GM18505 (cell line): ENCODE measurements around the gene ABI3.

Source experiments
- ATAC-seq: cut with Tn5 transposase; IDR thresholded peaks from one replicate; pipeline ENCODE4 v1.9.1; 2021; ENCODE audit not compliant: unreplicated experiment
- POLR2A ChIP-seq: IDR thresholded peaks from 4 replicates; pipeline ENCODE4 v1.6.1; 2011; ENCODE audit warnings: borderline replicate concordance; ENCODE audit not compliant: insufficient read depth, insufficient read length; ENCODE audit errors: extremely low read depth

ABI3 gene

DNA sequence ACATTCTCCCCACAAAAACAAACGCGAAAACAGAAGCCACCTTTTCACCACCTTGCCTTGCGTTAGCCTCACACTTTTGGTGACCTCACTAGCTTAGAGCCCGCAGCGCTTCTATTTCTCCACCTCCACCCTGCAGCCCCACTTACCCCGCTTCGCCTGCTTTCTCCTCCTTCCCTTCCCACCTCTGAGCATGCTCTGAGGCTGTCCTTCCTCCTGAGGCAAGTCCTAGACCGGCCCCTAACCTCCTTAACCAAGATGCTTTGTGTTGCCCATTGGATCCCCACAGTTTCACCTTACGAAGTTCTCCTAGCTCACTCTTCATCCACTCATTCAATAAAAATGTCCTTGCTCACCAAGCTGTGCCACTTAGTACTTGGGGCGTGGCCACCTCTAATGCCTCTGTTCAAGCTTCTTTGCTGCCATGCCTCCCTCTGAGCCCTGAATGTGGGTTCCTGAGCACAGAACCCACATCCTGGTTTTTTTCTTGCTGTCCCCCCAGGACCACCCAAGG, 1.4 kb upstream of the ABI3 start:
- TF ChIP-seq POLR2A = no peak
- ATAC-seq = no peak

- no peak for ATAC-seq
- TF ChIP-seq POLR2A = peak; percentile 41
Measured at GRCh38 chr17:49213399-49213798, 2.9 kb downstream of the ABI3 start.

DNA sequence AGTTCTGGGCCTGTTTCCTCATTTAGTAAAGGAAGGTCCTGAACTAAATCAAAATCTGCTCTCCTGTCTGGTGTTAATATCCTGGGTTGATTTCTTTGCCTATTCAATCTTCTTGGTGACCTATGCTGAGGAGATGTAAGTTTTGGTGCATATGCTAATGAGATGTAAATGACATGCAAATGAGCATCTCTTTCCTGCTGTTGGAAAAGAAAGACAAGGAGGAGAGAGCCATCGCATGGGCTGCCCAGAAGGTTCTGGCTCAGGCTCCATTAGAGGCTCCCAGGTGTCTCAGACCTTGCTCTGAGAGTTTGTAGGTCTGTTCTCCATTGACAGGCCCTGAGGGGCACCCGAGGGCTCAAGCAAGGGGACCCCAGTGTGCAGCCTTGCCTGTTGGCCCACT, 3.3 kb downstream of the ABI3 start:
- ATAC-seq = no peak
- TF ChIP-seq POLR2A = no peak

DNA sequence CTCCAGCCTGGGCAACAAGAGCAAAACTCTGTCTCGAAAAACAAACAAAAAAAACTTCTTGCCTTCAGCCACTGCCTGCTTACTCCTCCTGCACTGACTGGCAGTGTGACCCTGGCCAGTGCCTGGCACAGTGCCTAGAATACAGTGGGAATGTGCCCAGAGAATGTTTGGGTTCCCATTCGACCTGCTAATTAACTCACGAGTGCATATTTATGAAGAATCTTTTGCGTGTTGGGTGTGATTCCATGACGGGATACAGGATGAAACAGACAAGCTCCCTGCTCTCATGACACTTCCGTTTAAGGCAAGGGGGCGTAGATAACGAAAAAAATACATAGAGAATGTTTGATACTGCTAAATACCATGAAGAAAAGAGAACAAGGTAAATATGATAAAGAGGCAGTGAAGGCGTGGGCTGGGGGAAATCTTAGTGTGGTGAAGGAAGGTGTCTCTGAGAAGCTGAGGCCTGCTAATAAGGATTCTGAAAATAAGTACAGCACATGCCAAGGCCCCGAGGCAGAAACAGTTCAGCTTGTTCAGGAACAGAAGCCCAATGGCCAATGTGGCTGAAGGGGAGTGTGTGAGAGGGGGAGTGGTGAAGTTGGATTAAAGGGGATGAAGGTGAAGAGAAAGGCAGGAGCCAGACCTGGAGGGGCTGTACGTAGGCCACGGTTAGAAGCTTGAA, 4.3 kb downstream of the ABI3 start:
- no peak for ATAC-seq
- TF ChIP-seq POLR2A = no peak

DNA sequence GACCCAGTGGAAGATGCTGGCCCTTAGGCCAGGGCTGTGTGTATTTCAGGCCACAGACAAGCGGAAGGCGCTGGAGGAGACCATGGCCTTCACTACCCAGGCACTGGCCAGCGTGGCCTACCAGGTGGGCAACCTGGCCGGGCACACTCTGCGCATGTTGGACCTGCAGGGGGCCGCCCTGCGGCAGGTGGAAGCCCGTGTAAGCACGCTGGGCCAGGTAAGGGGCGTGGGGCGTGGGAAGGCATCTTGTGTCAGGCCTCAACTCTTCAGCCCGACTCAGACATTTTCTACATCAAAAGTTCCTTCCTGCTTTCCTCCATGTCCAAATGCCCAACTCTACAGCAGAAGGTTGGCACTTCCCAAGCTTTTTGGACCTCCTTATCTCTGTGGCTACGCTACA, 6.0 kb downstream of the ABI3 start:
- no peak for TF ChIP-seq POLR2A
- no peak for ATAC-seq

GRCh38 chr17:49216953-49217650, 6.6 kb downstream of the ABI3 start:
- ATAC-seq = no peak
- no peak for TF ChIP-seq POLR2A

- peak; percentile 39 for TF ChIP-seq POLR2A
- ATAC-seq = no peak
Measured at GRCh38 chr17:49217651-49218413, 7.3 kb downstream of the ABI3 start.

- no peak for TF ChIP-seq POLR2A
- no peak for ATAC-seq
Measured at GRCh38 chr17:49218941-49219913, 8.7 kb downstream of the ABI3 start.

DNA sequence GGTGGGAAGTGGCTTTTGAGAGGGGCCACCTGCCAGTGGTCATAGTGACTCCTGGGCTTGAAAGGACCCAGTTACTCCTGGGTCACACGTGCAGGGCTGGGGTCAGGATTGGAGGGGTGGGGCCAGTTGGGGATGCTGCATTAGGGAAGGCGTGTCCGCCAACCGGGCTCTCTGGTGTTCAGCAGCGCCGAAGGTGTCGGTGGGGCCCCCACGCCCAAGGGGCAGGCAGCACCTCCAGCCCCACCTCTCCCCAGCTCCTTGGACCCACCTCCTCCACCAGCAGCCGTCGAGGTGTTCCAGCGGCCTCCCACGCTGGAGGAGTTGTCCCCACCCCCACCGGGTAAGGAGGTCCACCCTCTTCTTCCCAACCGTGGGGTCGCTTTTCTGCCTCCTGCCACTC, 9.5 kb downstream of the ABI3 start:
- ATAC-seq = no peak
- no peak for TF ChIP-seq POLR2A

DNA sequence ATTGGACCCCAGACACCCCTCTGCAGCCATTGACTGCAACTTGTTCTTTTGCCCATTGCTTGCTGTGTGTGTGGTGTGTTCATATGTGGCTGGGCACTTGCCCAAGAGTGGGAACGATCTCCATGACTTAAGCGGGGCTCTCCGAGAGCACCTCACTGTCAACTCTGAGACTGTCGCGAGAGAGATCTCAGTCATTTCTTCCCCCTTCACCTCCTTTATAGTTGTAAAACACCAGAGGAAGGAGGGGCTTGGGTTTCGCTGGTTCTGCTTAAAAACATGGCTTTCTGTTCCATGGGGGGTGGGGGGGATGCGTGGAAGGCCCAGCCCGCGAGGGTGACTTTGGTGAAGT, 12.6 kb downstream of the ABI3 start:
- peak; percentile 7 for TF ChIP-seq POLR2A
- no peak for ATAC-seq

DNA sequence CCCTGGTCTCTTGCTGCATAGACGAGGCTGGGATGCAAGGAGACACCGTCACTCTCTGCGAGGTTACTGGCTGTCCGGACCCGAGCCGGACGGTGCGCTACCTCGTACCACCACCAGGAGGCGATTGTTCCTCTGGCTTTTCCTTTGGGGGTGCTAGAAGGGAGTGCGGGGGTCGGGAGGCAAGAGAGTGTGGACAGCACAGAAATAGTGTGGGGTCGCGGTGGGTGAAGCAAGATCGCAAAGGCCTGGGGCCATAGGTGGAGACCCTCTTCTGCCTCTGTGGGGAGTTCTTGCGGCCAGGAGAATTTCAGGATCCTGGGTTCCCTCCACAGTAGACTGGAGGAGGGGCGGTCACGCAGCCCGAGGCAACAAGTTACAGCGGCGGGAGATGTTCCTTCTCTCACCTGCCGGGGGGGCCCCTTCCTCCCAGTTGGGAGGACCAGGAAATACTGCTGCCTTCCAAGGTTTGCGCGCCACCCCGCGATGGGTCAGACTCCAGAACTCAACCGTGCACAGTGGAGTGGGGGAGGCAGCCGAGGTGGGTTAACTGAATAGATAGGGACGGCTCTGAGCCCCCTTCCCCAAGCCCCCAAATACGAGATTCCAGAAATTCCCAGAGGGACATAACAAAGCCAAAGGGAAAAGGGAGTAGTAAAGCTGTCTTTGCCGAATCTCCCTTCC, 13.2 kb downstream of the ABI3 start:
- ATAC-seq = no peak
- TF ChIP-seq POLR2A = peak; percentile 10
